HG03196 (cell line): ENCODE data around the gene MBD2.

Experiments
- ATAC-seq: cut with Tn5 transposase; IDR thresholded peaks from one replicate; pipeline ENCODE4 v1.9.1; 2021; ENCODE audit not compliant: unreplicated experiment

Gene MBD2

DNA sequence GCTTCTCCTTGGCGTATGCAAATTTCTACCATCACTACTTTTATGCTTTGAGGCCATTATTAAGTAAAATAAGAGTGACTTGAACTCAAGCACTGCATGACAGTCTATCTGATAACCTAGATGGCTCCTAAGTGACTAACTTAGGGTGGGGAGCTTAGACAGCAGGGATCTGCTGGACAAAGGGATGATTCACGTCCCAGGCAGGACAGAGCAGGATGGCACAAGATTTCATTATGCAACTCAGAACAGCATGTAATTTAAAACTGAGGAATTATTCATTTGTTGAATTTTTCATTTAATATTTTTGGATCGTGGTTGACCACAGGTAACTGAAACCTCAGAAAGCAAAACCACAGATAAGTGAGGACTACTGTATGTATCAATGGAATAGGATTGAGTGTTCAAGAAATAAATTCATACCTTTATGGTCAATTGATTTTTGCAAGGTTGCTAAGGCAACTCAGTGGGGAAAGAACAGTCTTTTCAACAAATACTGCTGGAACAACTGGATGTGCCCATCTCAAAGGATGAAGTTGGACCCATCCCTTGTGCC is 115.3 kb downstream of the MBD2 start:
- ATAC-seq, result no peak

DNA sequence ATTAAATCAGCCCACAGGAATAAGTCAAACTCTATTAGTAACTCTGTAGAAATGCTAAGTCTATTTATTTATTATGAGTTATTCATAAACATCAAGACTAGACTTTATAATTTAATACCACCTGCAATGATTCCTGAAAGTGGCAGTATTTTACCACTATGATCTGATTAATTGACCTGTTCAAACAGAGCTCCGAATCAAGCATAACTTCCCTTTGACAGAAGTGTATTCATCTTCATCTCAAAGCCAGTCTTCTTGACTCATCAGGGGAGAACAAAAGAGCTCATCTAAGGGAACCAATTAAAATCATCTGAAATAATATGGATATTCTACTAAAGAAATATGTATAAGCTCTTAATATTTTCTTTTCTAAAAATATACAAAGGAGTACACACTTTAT is 122.3 kb downstream of the MBD2 start:
- no peak for ATAC-seq
